Spinal cord (tissue), 10 donors: ENCODE results near the gene PRDM16. TPM values are rescaled to one million over a fixed set of nuclear protein-coding genes. Genes with fewer than 3 reads are reported as not detected.

Experiments
- DNase-seq, 6 donors: peaks; one replicate each; pipeline versions ENCODE4 v3.0.0 to v3.0.0-alpha.2; 2013 to 2015; ENCODE audit warnings: low spot score in 6 of 6, low read depth in 4 of 6
- H3K27ac ChIP-seq: one replicate; pipeline ENCODE4 v1.5.1; 2013; ENCODE audit warnings: low read depth, low read length, control low read depth
- H3K27me3 ChIP-seq: one replicate; pipeline ENCODE4 v1.6.1; 2013; ENCODE audit warnings: low read length; ENCODE audit not compliant: control insufficient read depth, insufficient read depth
- H3K36me3 ChIP-seq: one replicate; pipeline ENCODE4 v1.6.1; 2013; ENCODE audit warnings: low read length; ENCODE audit not compliant: control insufficient read depth, insufficient read depth
- H3K4me1 ChIP-seq: one replicate; pipeline ENCODE4 v1.6.1; 2013; ENCODE audit warnings: low read length; ENCODE audit not compliant: control insufficient read depth, insufficient read depth
- H3K4me3 ChIP-seq: one replicate; pipeline ENCODE4 v1.5.1; 2013; ENCODE audit warnings: low read depth, low read length, control low read depth
- H3K9me3 ChIP-seq: one replicate; pipeline ENCODE4 v1.6.1; 2013; ENCODE audit warnings: low read length; ENCODE audit not compliant: control insufficient read depth, insufficient read depth
- WGBS: methylation state at CpG from one replicate; pipeline ENCODE4 v1.1.5; 2013; ENCODE audit warnings: missing lambda C conversion rate; ENCODE audit not compliant: insufficient coverage; 5-methylcytosine and 5-hydroxymethylcytosine counted together
- polyA plus RNA-seq, 2 donors: library from polyadenylated mRNA; unstranded; fragments of 120-200 nt; gene quantifications; one replicate each; pipeline ENCODE4 v1.2.1, GENCODE V29; 2013; ENCODE audit not compliant: insufficient read length in 2 of 2
- total RNA-seq, 2 donors: library from RNA; depleted of rRNA in 1 of 2; stranded (reverse); fragments of 120-200 nt in 1 of 2; fragments of >200 nt in 1 of 2; gene quantifications; one replicate each; pipeline versions ENCODE4 v1.2.3 to v1.2.4, GENCODE V29; 2013 to 2014
- donor health status: healthy.

Gene PRDM16
- total and polyA plus RNA-seq, 4 donors, result 6.1 to 8.3 (median 7.3) TPM

- DNase-seq, result no peak
- peak overlapping the region; percentile 57 for H3K27ac ChIP-seq
- no peaks in the 10 kb centered on the region for H3K27me3 ChIP-seq
- no peak overlapping the region for H3K4me3 ChIP-seq
- H3K36me3 ChIP-seq, result no peaks in the 10 kb centered on the region
- H3K9me3 ChIP-seq, result no peaks in the 10 kb centered on the region
- H3K4me1 ChIP-seq, result peaks cover 62% of the 10 kb centered on the region
- 81% methylated on average over 22 of the region's 22 CpGs for WGBS
Observed at GRCh38 chr1:3470650-3471355, 401.8 kb downstream of the PRDM16 start.

DNA sequence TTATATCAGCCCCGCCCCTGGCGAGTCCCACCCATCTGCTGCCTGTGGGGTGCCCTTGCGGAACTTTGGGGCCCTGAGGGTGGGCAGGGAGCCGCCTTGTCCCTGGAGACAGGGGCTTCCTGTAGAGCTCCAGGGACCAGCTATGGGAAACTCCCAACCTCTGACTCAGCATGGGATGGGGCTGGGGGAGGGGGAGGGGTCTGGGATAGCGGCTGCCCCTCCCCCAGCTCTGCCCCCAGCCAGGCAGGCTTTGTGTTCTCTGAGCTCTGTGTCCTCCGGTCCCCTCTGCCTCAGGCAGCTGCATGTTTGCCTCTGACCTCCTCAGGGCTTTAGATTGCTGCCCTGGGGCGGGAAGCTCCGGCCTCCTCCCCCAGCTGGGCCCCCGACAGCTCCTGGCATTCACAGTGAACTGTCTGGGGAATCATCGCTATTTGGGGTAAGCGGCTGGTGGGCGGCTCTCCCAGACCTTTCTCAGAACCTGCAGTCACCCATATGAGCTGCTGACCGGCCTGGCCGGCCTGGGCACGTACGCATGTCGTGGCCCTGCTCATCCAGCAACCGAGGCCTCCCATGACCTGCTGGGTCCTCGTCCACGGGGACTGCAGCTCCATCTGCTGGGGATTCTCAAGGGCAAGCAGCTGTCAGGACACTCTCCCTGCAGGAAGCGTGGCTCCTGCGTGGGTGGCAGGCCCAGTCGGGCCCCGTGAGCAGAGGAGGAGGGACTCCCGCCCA is 402.5 kb downstream of the PRDM16 start:
- no peaks in the 10 kb centered on the region for H3K9me3 ChIP-seq
- no peaks in the 10 kb centered on the region for H3K27me3 ChIP-seq
- no peak overlapping the region for H3K4me3 ChIP-seq
- peak overlapping the region; percentile 57 for H3K27ac ChIP-seq
- WGBS, result 36% methylated on average over 25 of the region's 25 CpGs
- H3K36me3 ChIP-seq, result no peaks in the 10 kb centered on the region
- peak in 2 of 6 donors; percentile 28 to 46 for DNase-seq
- peaks cover 60% of the 10 kb centered on the region for H3K4me1 ChIP-seq

DNA sequence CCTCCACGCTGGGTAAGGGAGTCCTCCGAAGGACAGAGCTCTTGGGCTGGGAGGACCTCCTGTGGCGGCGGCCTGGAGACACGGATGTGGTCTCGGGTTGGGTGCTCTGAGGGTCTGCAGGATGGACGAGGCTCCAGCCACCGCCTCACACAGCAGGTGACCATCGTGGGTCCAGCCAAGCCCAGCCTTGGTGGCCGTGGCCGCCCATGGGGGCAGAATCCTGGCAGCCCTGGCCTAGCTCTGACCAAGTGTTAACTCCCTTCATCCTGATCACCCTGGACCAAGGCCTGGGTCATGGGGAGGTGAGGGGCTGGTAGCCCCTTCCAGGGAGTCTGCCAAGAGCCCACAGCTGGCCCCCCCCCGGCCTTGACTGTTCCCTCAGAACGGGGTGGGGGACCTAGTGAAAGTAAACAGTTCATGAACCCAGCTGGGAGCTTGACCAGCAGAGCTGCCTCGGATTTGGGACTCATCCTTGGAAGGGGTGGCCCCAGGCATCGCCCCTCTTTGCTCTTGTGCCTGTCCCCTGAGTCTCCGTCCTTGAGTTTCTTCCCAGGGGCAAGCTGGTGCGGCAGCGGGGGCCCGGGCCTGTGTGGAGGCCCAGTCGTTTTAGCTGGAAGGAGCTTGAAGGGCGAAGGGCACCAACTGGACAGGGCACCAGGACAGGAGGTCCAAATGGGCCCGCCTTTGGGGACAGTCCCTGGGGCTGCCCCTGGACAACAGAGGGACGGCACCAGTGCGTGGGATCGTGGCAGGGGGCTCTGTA is 403.3 kb downstream of the PRDM16 start:
- 79% methylated on average over 23 of the region's 25 CpGs for WGBS
- Histone ChIP-seq H3K36me3 (no peaks in the 10 kb centered on the region), H3K9me3 (no peaks in the 10 kb centered on the region), H3K4me3 (no peak overlapping the region), H3K4me1 (peaks cover 52% of the 10 kb centered on the region), H3K27me3 (no peaks in the 10 kb centered on the region), H3K27ac (peak overlapping the region; percentile 57)
- no peak for DNase-seq

- Histone ChIP-seq H3K4me3 (no peak overlapping the region), H3K27me3 (no peaks in the 10 kb centered on the region), H3K36me3 (no peaks in the 10 kb centered on the region), H3K4me1 (peaks cover 46% of the 10 kb centered on the region), H3K9me3 (no peaks in the 10 kb centered on the region), H3K27ac (no peak overlapping the region)
- 89% methylated on average over 17 of the region's 17 CpGs for WGBS
- DNase-seq, result no peak
Observed at GRCh38 chr1:3472906-3473305, 403.9 kb downstream of the PRDM16 start.

- Histone ChIP-seq H3K9me3 (no peaks in the 10 kb centered on the region), H3K4me1 (peaks cover 41% of the 10 kb centered on the region), H3K4me3 (no peak overlapping the region), H3K27ac (no peak overlapping the region), H3K36me3 (no peaks in the 10 kb centered on the region), H3K27me3 (no peaks in the 10 kb centered on the region)
- 64% methylated on average over 19 of the region's 20 CpGs for WGBS
- DNase-seq, result peak in 2 of 6 donors; percentile 23 to 44
Observed at GRCh38 chr1:3473381-3473844, 404.4 kb downstream of the PRDM16 start.

- no peak for DNase-seq
Observed at GRCh38 chr1:3474016-3474415, 405.0 kb downstream of the PRDM16 start.

GRCh38 chr1:3474421-3474820 is 405.4 kb downstream of the PRDM16 start:
- 70% methylated on average over 10 of the region's 10 CpGs for WGBS
- no peak overlapping the region for H3K4me3 ChIP-seq
- H3K36me3 ChIP-seq, result no peaks in the 10 kb centered on the region
- H3K27me3 ChIP-seq, result no peaks in the 10 kb centered on the region
- no peak for DNase-seq
- no peaks in the 10 kb centered on the region for H3K9me3 ChIP-seq
- H3K27ac ChIP-seq, result no peak overlapping the region
- peaks cover 38% of the 10 kb centered on the region for H3K4me1 ChIP-seq

More at GRCh38 chr1:3474016-3474415, 405.0 kb downstream of the PRDM16 start:
- Histone ChIP-seq H3K4me3 (no peak overlapping the region), H3K36me3 (no peaks in the 10 kb centered on the region), H3K27ac (no peak overlapping the region), H3K27me3 (no peaks in the 10 kb centered on the region), H3K9me3 (no peaks in the 10 kb centered on the region), H3K4me1 (peaks cover 39% of the 10 kb centered on the region)
- WGBS, result 98% methylated on average over 8 of the region's 8 CpGs

DNA sequence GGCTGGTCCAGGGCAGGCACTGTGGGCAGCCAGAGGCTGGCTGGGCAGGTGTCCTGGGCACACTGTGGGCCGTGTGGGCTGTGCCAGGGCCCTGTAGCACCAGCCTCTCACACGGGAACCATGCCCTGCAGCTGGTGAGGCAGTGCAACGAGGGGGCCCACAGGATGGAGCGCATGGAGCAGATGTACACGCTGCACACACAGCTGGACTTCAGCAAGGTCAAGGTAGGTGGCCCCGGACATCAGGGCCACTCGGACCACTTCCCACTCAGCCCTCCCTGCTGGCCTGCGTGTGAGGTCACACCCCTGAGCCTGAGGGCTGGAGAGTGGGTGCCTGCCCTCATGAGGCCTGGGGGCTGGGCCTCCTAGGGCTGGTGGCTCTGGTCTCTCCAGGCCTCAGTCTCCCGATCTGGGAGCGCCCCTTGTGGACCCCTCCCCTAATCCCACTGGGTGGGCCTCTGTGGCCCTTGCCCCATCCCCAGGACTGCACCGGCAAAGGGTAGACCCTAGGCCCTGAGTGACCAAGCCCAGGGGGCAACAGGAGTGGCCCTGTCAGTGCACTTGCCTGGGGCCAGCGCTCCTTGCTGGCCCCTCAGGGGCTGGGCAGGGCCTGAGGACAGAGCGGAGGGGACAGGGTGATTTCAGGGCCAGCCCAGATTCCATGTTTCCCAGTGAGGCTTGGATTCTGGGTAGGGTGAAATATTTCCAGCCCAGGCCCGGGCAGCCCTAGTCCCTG is 407.0 kb downstream of the PRDM16 start:
- DNase-seq, result no peak
- 90% methylated on average over 13 of the region's 14 CpGs for WGBS
- no peak overlapping the region for H3K4me3 ChIP-seq
- H3K4me1 ChIP-seq, result peaks cover 28% of the 10 kb centered on the region
- no peaks in the 10 kb centered on the region for H3K36me3 ChIP-seq
- H3K27me3 ChIP-seq, result no peaks in the 10 kb centered on the region
- H3K27ac ChIP-seq, result no peak overlapping the region
- H3K9me3 ChIP-seq, result no peaks in the 10 kb centered on the region

DNA sequence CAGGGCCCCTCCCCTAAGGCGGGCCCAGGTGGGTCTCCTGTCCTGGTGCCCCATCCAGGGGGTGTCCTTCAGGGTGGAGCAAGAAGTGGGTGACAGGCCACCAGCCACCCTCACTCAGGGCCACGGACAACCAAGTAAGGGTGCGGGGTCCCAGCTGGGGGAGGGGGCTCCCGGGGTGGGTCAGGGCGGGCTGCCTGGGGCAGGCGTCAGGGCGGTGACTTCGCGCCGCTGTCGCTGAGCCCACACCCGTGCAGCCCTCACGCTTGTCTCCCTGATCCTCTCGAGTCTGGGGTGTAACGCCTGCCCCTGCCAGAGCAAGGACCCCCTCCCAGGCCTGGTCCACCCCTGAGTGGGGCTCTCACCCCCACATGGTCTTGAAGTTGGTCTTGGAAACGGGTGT is 407.7 kb downstream of the PRDM16 start:
- Histone ChIP-seq H3K27ac (no peak overlapping the region), H3K9me3 (no peaks in the 10 kb centered on the region), H3K27me3 (no peaks in the 10 kb centered on the region), H3K36me3 (no peaks in the 10 kb centered on the region), H3K4me1 (peaks cover 21% of the 10 kb centered on the region), H3K4me3 (no peak overlapping the region)
- 87% methylated on average over 13 of the region's 16 CpGs for WGBS
- DNase-seq, result no peak
